ENCODE measurements around the gene VWC2L.
A peak's percentile ranks its signal among the peaks of the same experiment; 100 is the strongest.

VWC2L gene

DNA sequence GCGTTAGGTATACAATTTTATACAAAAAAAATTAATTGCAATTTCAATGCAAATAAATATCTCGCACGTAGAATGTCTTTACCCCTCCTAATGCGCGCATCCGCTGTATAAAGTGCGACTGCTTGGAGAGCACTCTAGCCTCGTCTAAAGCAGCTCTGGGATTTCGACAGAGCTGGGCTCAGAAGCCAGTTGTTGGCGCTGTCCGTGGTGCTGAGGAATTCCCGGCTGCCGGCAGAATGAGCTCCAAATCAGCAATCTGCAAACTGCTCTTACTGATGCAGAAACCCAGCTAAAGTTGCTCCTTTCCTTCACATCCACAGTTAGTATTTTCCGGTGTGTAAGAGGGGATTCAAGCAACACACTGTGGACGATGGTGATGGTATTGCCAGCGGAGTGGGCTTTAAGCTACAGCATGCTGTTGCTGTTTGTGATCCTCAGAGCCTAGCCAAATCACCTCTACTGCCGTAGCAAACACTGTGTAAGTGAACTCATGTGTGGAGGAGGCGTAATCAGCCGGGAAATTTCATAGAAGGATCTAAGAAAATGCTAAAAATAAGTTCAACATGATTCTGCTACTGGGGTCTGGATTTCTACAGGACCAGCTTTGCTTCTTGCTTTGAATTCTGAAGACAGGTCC lies at the start of gene VWC2L:
Gene VWC2L, plus strand, starts transcription at position 137 of the 637 bp plus-strand sequence. CDS start 3,140 bp downstream, outside the sequence.
- TF ChIP-seq, protein P1, sequence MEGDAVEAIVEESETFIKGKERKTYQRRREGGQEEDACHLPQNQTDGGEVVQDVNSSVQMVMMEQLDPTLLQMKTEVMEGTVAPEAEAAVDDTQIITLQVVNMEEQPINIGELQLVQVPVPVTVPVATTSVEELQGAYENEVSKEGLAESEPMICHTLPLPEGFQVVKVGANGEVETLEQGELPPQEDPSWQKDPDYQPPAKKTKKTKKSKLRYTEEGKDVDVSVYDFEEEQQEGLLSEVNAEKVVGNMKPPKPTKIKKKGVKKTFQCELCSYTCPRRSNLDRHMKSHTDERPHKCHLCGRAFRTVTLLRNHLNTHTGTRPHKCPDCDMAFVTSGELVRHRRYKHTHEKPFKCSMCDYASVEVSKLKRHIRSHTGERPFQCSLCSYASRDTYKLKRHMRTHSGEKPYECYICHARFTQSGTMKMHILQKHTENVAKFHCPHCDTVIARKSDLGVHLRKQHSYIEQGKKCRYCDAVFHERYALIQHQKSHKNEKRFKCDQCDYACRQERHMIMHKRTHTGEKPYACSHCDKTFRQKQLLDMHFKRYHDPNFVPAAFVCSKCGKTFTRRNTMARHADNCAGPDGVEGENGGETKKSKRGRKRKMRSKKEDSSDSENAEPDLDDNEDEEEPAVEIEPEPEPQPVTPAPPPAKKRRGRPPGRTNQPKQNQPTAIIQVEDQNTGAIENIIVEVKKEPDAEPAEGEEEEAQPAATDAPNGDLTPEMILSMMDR (IDR thresholded peaks at IDR 0.05) = 0 out of 2 replicates have a peak, but pooled peaks have one; percentile 29
- TF ChIP-seq ZFX (IDR thresholded peaks at IDR 0.05; ENCODE audit: borderline replicate concordance) = no peak
- H3K27ac ChIP-seq = no peak within 1 kb of the TSS

DNA sequence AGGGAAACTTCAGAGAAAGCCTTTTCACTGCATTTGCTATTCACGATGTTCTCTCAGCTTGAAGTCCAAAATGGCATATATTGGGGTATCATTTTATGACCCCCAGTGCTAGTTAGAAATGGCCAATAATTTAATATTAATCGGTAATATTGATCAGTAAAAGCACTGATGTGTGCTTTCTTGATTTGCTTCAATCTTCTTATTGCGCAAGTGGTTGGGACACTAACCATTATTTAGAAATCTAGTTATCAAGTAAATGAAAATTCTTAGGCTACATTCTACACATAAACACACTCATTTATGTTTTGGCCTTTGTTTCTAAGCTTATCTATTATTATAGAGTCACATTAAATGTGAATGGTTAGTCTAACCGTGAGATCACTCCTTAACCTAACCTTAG lies 49.7 kb upstream of the VWC2L start:
- no peak overlapping the region for H3K27ac ChIP-seq
- TF ChIP-seq, protein P1 (IDR thresholded peaks at IDR 0.05) = no peak
- no peak for TF ChIP-seq ZFX (IDR thresholded peaks at IDR 0.05; ENCODE audit: borderline replicate concordance)

DNA sequence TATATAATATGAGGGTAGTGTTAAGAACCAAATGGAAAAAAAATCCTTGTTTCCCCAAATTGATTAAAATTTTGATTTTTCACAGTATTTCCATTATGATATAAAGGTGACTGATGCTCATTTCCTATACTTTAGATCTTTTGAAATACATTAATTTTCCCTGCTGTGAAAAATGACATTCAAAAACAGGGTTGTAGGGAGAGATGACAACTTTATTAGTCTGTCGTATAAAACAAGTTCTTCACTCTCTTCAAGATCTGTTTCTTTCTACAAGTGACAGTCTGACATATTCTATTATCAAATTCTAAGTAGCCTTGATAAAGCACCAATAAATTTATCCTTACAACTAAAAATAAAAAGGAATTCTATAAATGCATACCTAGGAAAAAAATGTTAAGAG lies 45.3 kb upstream of the VWC2L start:
- H3K27ac ChIP-seq = no peak overlapping the region
- TF ChIP-seq, protein P1 (IDR thresholded peaks at IDR 0.05) = no peak
- no peak for TF ChIP-seq ZFX (IDR thresholded peaks at IDR 0.05; ENCODE audit: borderline replicate concordance)

DNA sequence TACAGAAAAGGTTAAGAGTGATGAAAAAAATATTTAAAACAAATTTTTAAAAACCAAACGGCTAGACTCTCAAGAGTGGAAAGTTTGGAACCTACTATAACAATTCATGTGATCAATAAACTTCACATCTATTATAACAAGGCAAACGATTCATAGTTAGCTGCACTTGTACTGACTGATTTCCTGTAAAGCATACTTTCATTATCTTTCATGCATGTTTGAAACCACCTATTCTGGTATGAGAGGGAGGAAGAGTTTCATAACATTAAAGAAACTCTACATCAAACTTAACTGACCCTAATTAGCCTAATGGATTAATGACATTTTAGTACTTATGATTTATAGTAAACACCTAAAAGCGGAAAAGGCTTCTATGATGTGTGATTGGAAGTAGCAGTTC lies 43.7 kb upstream of the VWC2L start:
- no peak overlapping the region for H3K27ac ChIP-seq

DNA sequence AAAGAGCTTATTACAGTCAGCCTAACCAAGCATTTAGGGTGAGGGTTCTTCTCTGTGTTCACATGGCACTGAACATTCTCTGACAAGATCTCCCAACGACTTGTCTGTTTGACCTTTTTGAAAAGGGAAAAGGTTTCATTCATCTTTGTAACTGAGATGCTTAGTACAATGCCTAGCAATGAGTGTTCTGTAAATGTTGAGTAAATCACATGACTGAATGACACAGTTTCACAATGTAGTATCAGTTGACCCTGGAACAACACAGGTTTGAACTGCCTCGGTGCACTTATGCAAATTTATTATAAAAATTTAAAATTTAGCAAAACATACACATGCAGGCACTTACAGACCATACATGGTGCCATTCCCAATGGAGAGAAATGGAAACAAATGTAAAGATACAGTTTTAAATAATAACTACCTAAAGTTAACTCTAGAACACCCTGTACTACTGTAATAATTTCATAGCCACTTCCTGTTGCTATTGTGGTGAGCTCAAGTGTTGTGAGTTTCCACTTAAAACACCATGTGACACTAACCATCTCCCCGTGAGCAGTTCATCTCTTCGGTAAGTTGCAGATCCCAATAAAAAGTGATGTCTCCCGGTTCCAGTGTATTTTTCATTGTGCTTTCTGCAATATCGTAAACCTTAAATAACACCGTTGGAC lies 34.1 kb upstream of the VWC2L start:
- TF ChIP-seq, protein P1 (IDR thresholded peaks at IDR 0.05) = no peak
- no peak for TF ChIP-seq ZFX (IDR thresholded peaks at IDR 0.05; ENCODE audit: borderline replicate concordance)

More for the DNA sequence above, 43.7 kb upstream of the VWC2L start:
- TF ChIP-seq, protein P1 (IDR thresholded peaks at IDR 0.05) = no peak
- TF ChIP-seq ZFX (IDR thresholded peaks at IDR 0.05; ENCODE audit: borderline replicate concordance) = no peak

DNA sequence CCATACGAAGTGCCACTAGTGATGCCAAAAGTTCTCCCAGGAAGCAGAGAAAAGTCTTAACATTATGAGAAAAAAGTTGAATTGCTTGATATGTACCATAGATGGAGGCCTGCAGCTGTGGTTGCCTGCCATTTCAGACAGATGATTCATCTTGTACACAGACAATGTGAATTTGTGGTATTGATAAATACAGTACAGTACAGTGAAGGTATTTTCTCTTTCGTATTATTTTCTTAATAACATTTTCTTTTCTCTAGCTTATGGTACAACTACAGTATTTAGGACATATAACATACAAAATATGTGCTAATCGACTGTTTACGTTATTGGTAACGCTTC lies 33.6 kb upstream of the VWC2L start:
- TF ChIP-seq, protein P1 (IDR thresholded peaks at IDR 0.05) = no peak
- TF ChIP-seq ZFX (IDR thresholded peaks at IDR 0.05; ENCODE audit: borderline replicate concordance) = no peak

More for the DNA sequence above, 34.1 kb upstream of the VWC2L start:
- no peak overlapping the region for H3K27ac ChIP-seq

DNA sequence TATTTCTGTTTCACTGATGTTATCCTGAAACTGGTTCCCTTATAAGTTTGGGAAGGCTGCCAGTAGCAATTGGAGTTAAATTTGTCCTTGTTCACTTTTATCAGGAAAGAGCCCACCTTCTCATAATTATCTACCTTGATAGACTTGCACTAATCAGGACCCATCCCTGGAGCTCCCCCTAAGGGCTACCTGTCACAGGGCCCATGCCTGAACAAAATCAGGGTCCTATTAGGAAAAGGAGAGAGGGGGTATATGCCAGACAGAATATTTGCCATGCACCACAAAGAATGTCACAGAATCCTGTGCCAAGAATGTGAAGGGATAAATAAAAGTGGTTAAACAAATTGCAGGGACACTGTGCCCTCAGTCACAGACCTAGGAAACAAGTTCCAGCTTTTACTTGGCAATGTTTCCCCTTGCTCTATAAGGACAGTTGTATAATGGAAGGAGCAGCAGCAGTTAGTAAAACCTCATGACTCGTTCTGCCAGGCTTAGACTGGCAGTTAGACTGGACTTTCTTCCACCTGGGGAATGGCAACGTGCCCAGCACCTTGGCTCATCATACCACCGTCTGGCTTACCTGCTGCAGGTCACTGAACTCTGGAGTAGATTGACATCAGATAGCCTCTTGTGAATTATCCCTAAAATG lies 32.3 kb upstream of the VWC2L start:
- TF ChIP-seq, protein P1 (IDR thresholded peaks at IDR 0.05) = peak; percentile 30; the same call in 1 of the 2 replicates
- no peak for TF ChIP-seq ZFX (IDR thresholded peaks at IDR 0.05; ENCODE audit: borderline replicate concordance)
- H3K27ac ChIP-seq = peak overlapping the region; percentile 58

More for the DNA sequence above, 33.6 kb upstream of the VWC2L start:
- H3K27ac ChIP-seq = no peak overlapping the region
